CD8-positive, alpha-beta memory T cell (primary cell): ENCODE measurements around the gene FNIP1. TPM values are rescaled to one million over a fixed set of nuclear protein-coding genes. Genes with fewer than 3 reads are reported as not detected.

Experiments used
- CTCF ChIA-PET: fragments of 350-600 bp; sonication (Branson Sonifier 250); formaldehyde crosslinking; loops from one replicate; lab custom pipeline; 2021; ENCODE audit warnings: antibody characterized with exemption; lab: Charles Lee
- POLR2A ChIA-PET: fragments of 350-600 bp; sonication (Branson Sonifier 250); formaldehyde crosslinking; loops from one replicate; lab custom pipeline; 2021; ENCODE audit warnings: antibody characterized with exemption; lab: Charles Lee
- DNase-seq, 5 donors: peaks; one replicate each; pipeline versions ENCODE4 v3.0.0 to v3.0.0-alpha.2; 2020 to 2022; ENCODE audit warnings: mixed read lengths in 1 of 5
- H3K27ac ChIP-seq: one replicate; pipeline ENCODE4 v1.7.0; 2013; ENCODE audit warnings: low read depth, mild to moderate bottlenecking, low read length, moderate library complexity
- H3K27me3 ChIP-seq: 2 replicates; pipeline ENCODE4 v1.7.0; 2013; ENCODE audit warnings: low read length, mild to moderate bottlenecking; ENCODE audit not compliant: insufficient read depth, poor library complexity, severe bottlenecking
- H3K36me3 ChIP-seq: 2 replicates; pipeline ENCODE4 v1.7.0; 2013; ENCODE audit warnings: mild to moderate bottlenecking, low read length, moderate library complexity; ENCODE audit not compliant: insufficient read depth
- H3K4me1 ChIP-seq: 2 replicates; pipeline ENCODE4 v1.7.0; 2013; ENCODE audit warnings: mild to moderate bottlenecking, low read length, moderate library complexity; ENCODE audit not compliant: insufficient read depth
- H3K4me3 ChIP-seq: 2 replicates; pipeline ENCODE4 v1.7.0; 2013; ENCODE audit warnings: mild to moderate bottlenecking, low read length
- H3K9me3 ChIP-seq: 2 replicates; pipeline ENCODE4 v1.7.0; 2013; ENCODE audit warnings: mild to moderate bottlenecking, low read length
- H3K27ac Mint-ChIP-seq, 8 donors: one replicate each; pipeline ENCODE4 v1.8.0; 2020 to 2021; ENCODE audit warnings: mixed read lengths in 8 of 8, mild to moderate bottlenecking in 6 of 8, inconsistent platforms in 3 of 8, moderate library complexity in 3 of 8
- H3K27me3 Mint-ChIP-seq, 2 donors: one replicate each; pipeline ENCODE4 v1.8.0; 2020 to 2021; ENCODE audit warnings: mixed read lengths in 2 of 2, mild to moderate bottlenecking in 1 of 2, moderate library complexity in 1 of 2
- H3K36me3 Mint-ChIP-seq, 3 donors: one replicate each; pipeline ENCODE4 v1.8.0; 2020 to 2021; ENCODE audit warnings: mixed read lengths in 3 of 3, inconsistent platforms in 1 of 3, mild to moderate bottlenecking in 1 of 3
- H3K4me1 Mint-ChIP-seq, 3 donors: one replicate each; pipeline ENCODE4 v1.8.0; 2020 to 2021; ENCODE audit warnings: mixed read lengths in 3 of 3, inconsistent platforms in 1 of 3, mild to moderate bottlenecking in 1 of 3
- H3K4me3 Mint-ChIP-seq, 7 donors: one replicate each; pipeline ENCODE4 v1.8.0; 2020 to 2021; ENCODE audit warnings: mixed read lengths in 7 of 7, mild to moderate bottlenecking in 6 of 7, moderate library complexity in 4 of 7, inconsistent platforms in 2 of 7
- H3K9me3 Mint-ChIP-seq, 5 donors: one replicate each; pipeline ENCODE4 v1.8.0; 2020 to 2022; ENCODE audit warnings: mixed read lengths in 5 of 5, mild to moderate bottlenecking in 3 of 5, moderate library complexity in 2 of 5, inconsistent platforms in 1 of 5
- polyA plus RNA-seq: library from polyadenylated mRNA; unstranded; fragments of 300-500 nt; fragmentation: Illumina TruSeq; gene quantifications from one replicate; pipeline ENCODE4 v1.2.3, GENCODE V29; 2021
- total RNA-seq, 2 experiments: library from RNA; stranded (reverse); gene quantifications; one replicate each; pipeline ENCODE4 v1.2.3, GENCODE V29; 2021

The FNIP1 gene
- total and polyA plus RNA-seq, 3 experiments from 2014 or later: 8.8 to 16.0 (median 15.9) TPM

- Mint-ChIP-seq H3K27ac (peak overlapping the region; percentile 93 to 100 (median 99)), H3K27me3 (no peaks in the 10 kb centered on the region), H3K36me3 (peaks cover 0 to 19% (median 0%) of the 10 kb centered on the region in 3 donors), H3K4me1 (peaks cover 12 to 23% (median 21%) of the 10 kb centered on the region in 3 donors), H3K4me3 (peak overlapping the region; percentile 88 to 99 (median 96)), H3K9me3 (no peaks in the 10 kb centered on the region)
- Histone ChIP-seq H3K36me3 (no peaks in the 10 kb centered on the region), H3K4me1 (peaks cover 54% of the 10 kb centered on the region), H3K9me3 (no peaks in the 10 kb centered on the region), H3K27me3 (no peaks in the 10 kb centered on the region), H3K27ac (peak overlapping the region; percentile 94), H3K4me3 (peak overlapping the region; percentile 74)
- DNase-seq: no peak
- CTCF ChIA-PET: interaction anchor here (1.0 to 2.6 kb wide), 2 partner anchors 9 to 44 kb away, joined by 3 to 9 read pairs; no protein-coding TSS in a partner anchor
- POLR2A ChIA-PET: interaction anchor here (1.0 kb wide), 1 partner anchor 1328 kb away, joined by 3 read pairs; no protein-coding TSS in a partner anchor
Measured at GRCh38 chr5:131634238-131634637, 162.6 kb downstream of the FNIP1 start.

DNA sequence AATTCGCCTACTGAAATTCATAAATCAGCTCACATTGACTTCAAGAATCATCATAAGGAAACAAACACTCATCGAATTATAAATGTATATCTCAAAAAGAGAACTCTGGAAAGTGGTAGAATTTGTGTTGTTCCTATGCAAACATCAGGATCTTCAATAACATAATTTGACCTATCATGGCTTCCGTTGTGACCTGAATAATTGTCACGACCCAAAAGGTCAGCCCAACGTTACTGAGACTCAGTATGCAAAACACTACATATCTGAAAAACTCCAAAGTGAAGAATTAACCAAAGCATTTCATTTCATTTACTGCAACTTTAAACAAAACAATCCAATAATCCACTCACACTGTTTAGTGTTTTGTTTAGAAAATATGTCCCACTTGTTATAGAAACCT, 163.0 kb downstream of the FNIP1 start:
- Mint-ChIP-seq H3K4me3 (peak overlapping the region; percentile 88 to 99 (median 96)), H3K9me3 (no peaks in the 10 kb centered on the region), H3K4me1 (peaks cover 12 to 25% (median 23%) of the 10 kb centered on the region in 3 donors), H3K27me3 (no peaks in the 10 kb centered on the region), H3K27ac (peak overlapping the region; percentile 93 to 100 (median 99)), H3K36me3 (peaks cover 0 to 22% (median 0%) of the 10 kb centered on the region in 3 donors)
- ChIA-PET POLR2A (interaction anchor here (1.0 kb wide), 1 partner anchor 1329 kb away, joined by 3 read pairs; no protein-coding TSS in a partner anchor), CTCF (interaction anchor here (1.0 to 2.6 kb wide), 3 partner anchors 8 to 374 kb away, joined by 3 to 9 read pairs (median 3); no protein-coding TSS in a partner anchor)
- no peaks in the 10 kb centered on the region for H3K9me3 ChIP-seq
- H3K4me1 ChIP-seq: peaks cover 59% of the 10 kb centered on the region
- no peaks in the 10 kb centered on the region for H3K36me3 ChIP-seq
- H3K4me3 ChIP-seq: peak overlapping the region; percentile 74
- H3K27me3 ChIP-seq: no peaks in the 10 kb centered on the region
- peak overlapping the region; percentile 94 for H3K27ac ChIP-seq
- DNase-seq: no peak

DNA sequence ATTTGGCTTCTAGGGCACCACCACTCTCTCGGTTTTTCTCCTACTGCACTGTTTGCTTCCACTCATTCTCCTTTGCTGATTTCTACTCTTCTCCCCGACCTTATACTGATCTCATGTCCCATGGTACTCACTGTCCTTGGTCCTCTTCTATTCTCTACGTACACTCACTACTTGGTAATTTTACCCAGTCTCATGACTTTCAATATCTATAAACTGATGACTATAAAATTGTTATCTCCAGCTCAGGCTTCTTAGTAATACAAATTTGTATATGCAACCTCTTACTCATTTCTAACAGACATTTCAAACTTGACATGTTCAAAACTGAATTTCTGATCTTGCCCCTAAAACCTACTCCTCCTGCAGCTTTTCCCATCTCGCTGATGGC, 165.9 kb downstream of the FNIP1 start:
- Histone ChIP-seq H3K27me3 (no peaks in the 10 kb centered on the region), H3K4me3 (no peak overlapping the region), H3K36me3 (no peaks in the 10 kb centered on the region), H3K27ac (no peak overlapping the region), H3K4me1 (peaks cover 70% of the 10 kb centered on the region), H3K9me3 (no peaks in the 10 kb centered on the region)
- Mint-ChIP-seq H3K4me1 (peaks cover 11 to 42% (median 14%) of the 10 kb centered on the region in 3 donors), H3K9me3 (no peaks in the 10 kb centered on the region), H3K4me3 (no peak overlapping the region), H3K36me3 (peaks cover under 1 to 25% (median 5%) of the 10 kb centered on the region in 3 donors), H3K27ac (no peak overlapping the region), H3K27me3 (no peaks in the 10 kb centered on the region)
- DNase-seq: no peak
- POLR2A ChIA-PET: no interaction called here
- CTCF ChIA-PET: interaction anchor here (2.7 kb wide), 1 partner anchor 41 kb away, joined by 9 read pairs; no protein-coding TSS in a partner anchor

GRCh38 chr5:131630208-131630962, 166.4 kb downstream of the FNIP1 start:
- DNase-seq: no peak
- H3K4me3 ChIP-seq: no peak overlapping the region
- Mint-ChIP-seq H3K27ac (peak overlapping the region in 2 of 8 donors; percentile 28 to 46), H3K27me3 (no peaks in the 10 kb centered on the region), H3K4me1 (peaks cover 9 to 44% (median 11%) of the 10 kb centered on the region in 3 donors), H3K36me3 (peaks cover 3 to 23% (median 7%) of the 10 kb centered on the region in 3 donors), H3K4me3 (peak overlapping the region in 2 of 7 donors; percentile 3 to 10), H3K9me3 (no peaks in the 10 kb centered on the region)
- ChIA-PET CTCF (interaction anchor here (2.7 kb wide), 1 partner anchor 41 kb away, joined by 9 read pairs; no protein-coding TSS in a partner anchor), POLR2A (no interaction called here)
- no peaks in the 10 kb centered on the region for H3K9me3 ChIP-seq
- peaks cover 67% of the 10 kb centered on the region for H3K4me1 ChIP-seq
- no peaks in the 10 kb centered on the region for H3K27me3 ChIP-seq
- H3K27ac ChIP-seq: no peak overlapping the region
- H3K36me3 ChIP-seq: no peaks in the 10 kb centered on the region

GRCh38 chr5:131628990-131629389, 167.8 kb downstream of the FNIP1 start:
- Mint-ChIP-seq H3K27ac (peak overlapping the region in 4 of 8 donors; percentile 1 to 30 (median 14)), H3K4me1 (peaks cover 10 to 47% (median 19%) of the 10 kb centered on the region in 3 donors), H3K4me3 (peak overlapping the region in 4 of 7 donors; percentile 3 to 39 (median 22)), H3K27me3 (no peaks in the 10 kb centered on the region), H3K9me3 (no peaks in the 10 kb centered on the region), H3K36me3 (peaks cover 3 to 16% (median 7%) of the 10 kb centered on the region in 3 donors)
- no peaks in the 10 kb centered on the region for H3K9me3 ChIP-seq
- no peaks in the 10 kb centered on the region for H3K36me3 ChIP-seq
- no peak overlapping the region for H3K27ac ChIP-seq
- DNase-seq: no peak
- peaks cover 67% of the 10 kb centered on the region for H3K4me1 ChIP-seq
- ChIA-PET POLR2A (no interaction called here), CTCF (interaction anchor here (1.1 to 2.7 kb wide), 2 partner anchors 11 to 39 kb away, joined by 3 to 9 read pairs; no protein-coding TSS in a partner anchor)
- no peak overlapping the region for H3K4me3 ChIP-seq
- H3K27me3 ChIP-seq: no peaks in the 10 kb centered on the region

GRCh38 chr5:131627207-131627865, 169.5 kb downstream of the FNIP1 start:
- Histone ChIP-seq H3K27me3 (no peaks in the 10 kb centered on the region), H3K4me1 (peaks cover 59% of the 10 kb centered on the region), H3K4me3 (no peak overlapping the region), H3K36me3 (no peaks in the 10 kb centered on the region), H3K27ac (no peak overlapping the region), H3K9me3 (no peaks in the 10 kb centered on the region)
- Mint-ChIP-seq H3K4me3 (peak overlapping the region in 1 of 7 donors; percentile 18), H3K9me3 (no peaks in the 10 kb centered on the region), H3K36me3 (peaks cover 3 to 26% (median 10%) of the 10 kb centered on the region in 3 donors), H3K4me1 (peaks cover 19 to 54% (median 35%) of the 10 kb centered on the region in 3 donors), H3K27me3 (no peaks in the 10 kb centered on the region), H3K27ac (peak overlapping the region in 1 of 8 donors; percentile 47)
- ChIA-PET CTCF (interaction anchor here (1.4 kb wide), 1 partner anchor 380 kb away, joined by 3 read pairs; no protein-coding TSS in a partner anchor), POLR2A (interaction anchor here (0.5 kb wide), 1 partner anchor 448 kb away, joined by 5 read pairs; no protein-coding TSS in a partner anchor)
- DNase-seq: no peak

DNA sequence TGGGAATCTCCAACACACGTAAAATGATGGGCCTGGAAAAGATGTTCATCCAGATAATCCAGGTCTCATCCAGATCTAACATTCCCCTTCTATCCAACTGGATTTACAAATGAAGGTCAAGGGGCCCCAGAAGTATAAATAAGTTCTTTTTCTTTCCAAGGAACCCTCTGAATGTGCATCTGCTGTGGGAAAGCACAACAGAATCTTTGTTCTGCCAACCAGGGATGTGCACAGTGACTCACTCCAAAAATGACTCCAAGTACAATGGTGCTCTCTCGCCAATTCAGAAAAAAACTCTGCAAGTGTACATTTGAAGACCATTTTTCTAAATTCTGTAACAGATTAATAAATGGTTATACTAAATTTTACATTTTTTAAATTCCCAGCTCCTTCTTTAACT, 174.2 kb downstream of the FNIP1 start:
- Histone ChIP-seq H3K4me1 (peaks cover 30% of the 10 kb centered on the region), H3K36me3 (no peaks in the 10 kb centered on the region), H3K9me3 (no peaks in the 10 kb centered on the region), H3K27ac (no peak overlapping the region), H3K4me3 (no peak overlapping the region), H3K27me3 (no peaks in the 10 kb centered on the region)
- no peaks in the 10 kb centered on the region for H3K27me3 Mint-ChIP-seq
- no peak for DNase-seq
- H3K4me3 Mint-ChIP-seq: no peak overlapping the region
- peak overlapping the region in 1 of 8 donors; percentile 56 for H3K27ac Mint-ChIP-seq
- CTCF ChIA-PET: no interaction called here
- H3K9me3 Mint-ChIP-seq: no peaks in the 10 kb centered on the region
- H3K36me3 Mint-ChIP-seq: peaks cover 3 to 27% (median 17%) of the 10 kb centered on the region in 3 donors
- H3K4me1 Mint-ChIP-seq: peaks cover 60 to 80% (median 69%) of the 10 kb centered on the region in 3 donors
- POLR2A ChIA-PET: no interaction called here
